Prostate gland (tissue), 2 donors: ENCODE results near the gene DMD.

Experiments
- POLR2A ChIP-seq: fragments of 450-650 bp; IDR thresholded peaks from one replicate; pipeline ENCODE4 v1.6.1; 2016; ENCODE audit warnings: antibody characterized with exemption, mild to moderate bottlenecking
- POLR2AphosphoS5 ChIP-seq: sonication (generic); formaldehyde crosslinking; IDR thresholded peaks from one replicate; pipeline ENCODE4 v1.6.1; 2017; ENCODE audit warnings: antibody characterized with exemption
- TF ChIP-seq, protein P1 (sequence below), 4 experiments: fragments of 200-600 bp in 2 of 4; fragments of 450-650 bp in 2 of 4; sonication (generic) in 2 of 4; IDR thresholded peaks; 1 replicate in 3 of 4; 2 replicates in 1 of 4; pipeline ENCODE4 v1.5.1; 2016 to 2019; ENCODE audit warnings: antibody characterized with exemption in 4 of 4, mild to moderate bottlenecking in 2 of 4, moderate library complexity in 2 of 4

- TF ChIP-seq, protein P1, sequence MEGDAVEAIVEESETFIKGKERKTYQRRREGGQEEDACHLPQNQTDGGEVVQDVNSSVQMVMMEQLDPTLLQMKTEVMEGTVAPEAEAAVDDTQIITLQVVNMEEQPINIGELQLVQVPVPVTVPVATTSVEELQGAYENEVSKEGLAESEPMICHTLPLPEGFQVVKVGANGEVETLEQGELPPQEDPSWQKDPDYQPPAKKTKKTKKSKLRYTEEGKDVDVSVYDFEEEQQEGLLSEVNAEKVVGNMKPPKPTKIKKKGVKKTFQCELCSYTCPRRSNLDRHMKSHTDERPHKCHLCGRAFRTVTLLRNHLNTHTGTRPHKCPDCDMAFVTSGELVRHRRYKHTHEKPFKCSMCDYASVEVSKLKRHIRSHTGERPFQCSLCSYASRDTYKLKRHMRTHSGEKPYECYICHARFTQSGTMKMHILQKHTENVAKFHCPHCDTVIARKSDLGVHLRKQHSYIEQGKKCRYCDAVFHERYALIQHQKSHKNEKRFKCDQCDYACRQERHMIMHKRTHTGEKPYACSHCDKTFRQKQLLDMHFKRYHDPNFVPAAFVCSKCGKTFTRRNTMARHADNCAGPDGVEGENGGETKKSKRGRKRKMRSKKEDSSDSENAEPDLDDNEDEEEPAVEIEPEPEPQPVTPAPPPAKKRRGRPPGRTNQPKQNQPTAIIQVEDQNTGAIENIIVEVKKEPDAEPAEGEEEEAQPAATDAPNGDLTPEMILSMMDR (IDR thresholded peaks at IDR 0.05): no peak
- TF ChIP-seq POLR2AphosphoS5 (no peak), POLR2A (no peak)
These were observed 1496.6 kb downstream of the DMD start for GRCh38 chrX:31714797-31715196.
